ENCODE data around the gene ATRNL1. TPM values are rescaled to one million over a fixed set of nuclear protein-coding genes. Genes with fewer than 3 reads are reported as not detected.
"Not testable (repeated sequence)": the region's sequence is repeated elsewhere in the genome, so short reads cannot be mapped to it uniquely, and the experiment has no call there.

The ATRNL1 gene
- total RNA-seq, 4 donors from 2014 or later: 0.44 to 1.4 (median 1.1) TPM

DNA sequence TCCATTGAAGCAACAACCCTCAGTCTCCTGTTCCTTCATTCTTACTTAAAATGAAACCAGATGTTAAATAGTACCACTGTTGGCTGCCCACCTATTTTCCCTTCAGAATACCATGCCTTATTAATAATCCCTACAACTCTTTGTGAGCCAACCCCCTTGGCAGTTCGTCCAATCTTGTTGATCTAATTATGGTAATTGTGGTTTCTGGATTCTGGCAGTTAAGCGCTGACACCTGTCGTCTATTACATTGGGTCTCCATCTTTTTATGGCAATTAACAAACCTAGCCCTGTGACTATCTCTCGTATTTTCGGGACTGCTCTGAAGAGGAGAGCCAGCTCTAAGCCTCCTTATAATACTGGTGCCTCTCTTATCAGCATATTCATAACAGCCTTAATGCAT is 432.0 kb downstream of the ATRNL1 start:
- no peaks in the 10 kb centered on the region for H3K36me3 ChIP-seq
- 86% methylated on average over 5 of the region's 5 CpGs for WGBS
- peaks cover 13% of the 10 kb centered on the region for H3K9me3 ChIP-seq
- no peaks in the 10 kb centered on the region for H3K27me3 ChIP-seq
- no peak for DNase-seq (ENCODE audit: low spot score in 2 of 2)
- H3K4me1 ChIP-seq: no peaks in the 10 kb centered on the region
- no peak overlapping the region for H3K27ac ChIP-seq
- TF ChIP-seq POLR2AphosphoS5 (IDR thresholded peaks at IDR 0.05): no peak
- no peak overlapping the region for H3K4me3 ChIP-seq

DNA sequence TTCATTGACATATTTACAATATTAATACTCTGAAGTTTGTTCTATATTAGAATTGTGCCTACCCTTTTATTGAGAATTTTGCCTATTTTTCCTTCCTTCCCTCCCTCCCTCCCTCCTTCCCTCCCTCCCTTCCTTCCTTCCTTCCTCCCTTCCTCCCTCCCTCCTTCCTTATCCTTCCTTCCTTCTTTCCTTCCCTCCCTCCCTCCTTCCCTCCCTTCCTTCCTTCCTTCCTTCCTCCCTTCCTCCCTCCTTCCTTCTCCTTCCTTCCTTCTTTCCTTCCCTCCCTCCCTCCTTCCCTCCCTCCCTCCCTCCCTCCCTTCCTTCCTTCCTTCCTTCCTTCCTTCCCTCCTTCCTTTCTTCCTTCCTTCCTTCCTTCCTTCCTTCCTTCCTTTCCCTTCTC is 434.5 kb downstream of the ATRNL1 start:
- H3K4me3 ChIP-seq; H3K27ac ChIP-seq; DNase-seq (ENCODE audit: low spot score in 2 of 2); H3K4me1 ChIP-seq; H3K27me3 ChIP-seq; H3K36me3 ChIP-seq: not testable (repeated sequence)
- H3K9me3 ChIP-seq: peaks cover 12% of the 10 kb centered on the region

DNA sequence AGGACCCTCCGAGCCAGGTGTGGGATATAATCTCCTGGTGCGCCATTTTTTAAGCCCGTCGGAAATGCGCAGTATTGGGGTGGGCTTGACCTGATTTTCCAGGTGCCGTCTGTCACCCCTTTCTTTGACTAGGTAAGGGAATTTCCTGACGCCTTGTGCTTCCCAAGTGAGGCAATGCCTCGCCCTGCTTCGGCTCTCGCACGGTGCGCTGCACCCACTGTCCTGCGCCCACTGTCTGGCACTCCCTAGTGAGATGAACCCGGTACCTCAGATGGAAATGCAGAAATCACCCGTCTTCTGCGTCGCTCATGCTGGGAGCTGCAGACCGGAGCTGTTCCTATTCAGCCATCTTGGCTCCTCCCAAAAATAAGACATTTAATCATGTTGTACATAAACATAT is 443.2 kb downstream of the ATRNL1 start:
- WGBS: 96% methylated on average over 18 of the region's 18 CpGs
- not testable (repeated sequence) for DNase-seq (ENCODE audit: low spot score in 2 of 2); H3K27me3 ChIP-seq; H3K36me3 ChIP-seq; H3K4me3 ChIP-seq; H3K27ac ChIP-seq; H3K4me1 ChIP-seq; H3K9me3 ChIP-seq

DNA sequence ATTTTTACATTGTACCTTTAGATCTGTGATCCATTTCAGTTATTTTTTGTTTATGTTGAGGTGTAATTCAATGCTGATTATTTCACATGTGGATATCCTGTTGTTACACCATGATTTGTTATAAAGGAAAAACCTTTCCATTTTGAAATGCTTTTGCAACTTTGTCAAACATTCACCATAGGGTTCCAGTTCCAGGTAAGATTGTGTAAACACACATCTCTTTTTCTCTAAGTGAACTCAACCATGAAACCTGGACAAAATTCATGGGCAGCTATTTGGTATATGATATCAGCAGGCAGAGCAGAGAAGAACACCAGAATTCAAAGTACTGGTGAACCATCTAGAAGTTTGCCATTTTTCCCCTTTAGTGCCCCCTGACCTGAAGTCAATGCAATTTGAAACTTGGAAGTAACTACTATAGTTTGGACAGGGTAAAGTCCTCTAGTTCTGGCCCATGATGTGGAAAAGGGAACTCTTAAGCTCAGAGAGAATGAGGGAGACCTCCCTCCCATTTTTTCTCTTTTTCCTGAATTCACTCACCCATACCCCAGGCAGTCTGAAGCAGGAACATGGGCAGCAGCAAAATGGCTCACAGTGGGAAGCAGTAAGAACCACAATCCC is 446.1 kb downstream of the ATRNL1 start:
- no peak for DNase-seq (ENCODE audit: low spot score in 2 of 2)
- no peaks in the 10 kb centered on the region for H3K4me1 ChIP-seq
- no peaks in the 10 kb centered on the region for H3K9me3 ChIP-seq
- H3K27ac ChIP-seq: no peak overlapping the region
- no peaks in the 10 kb centered on the region for H3K27me3 ChIP-seq
- H3K36me3 ChIP-seq: no peaks in the 10 kb centered on the region
- H3K4me3 ChIP-seq: no peak overlapping the region
- TF ChIP-seq, protein P1, sequence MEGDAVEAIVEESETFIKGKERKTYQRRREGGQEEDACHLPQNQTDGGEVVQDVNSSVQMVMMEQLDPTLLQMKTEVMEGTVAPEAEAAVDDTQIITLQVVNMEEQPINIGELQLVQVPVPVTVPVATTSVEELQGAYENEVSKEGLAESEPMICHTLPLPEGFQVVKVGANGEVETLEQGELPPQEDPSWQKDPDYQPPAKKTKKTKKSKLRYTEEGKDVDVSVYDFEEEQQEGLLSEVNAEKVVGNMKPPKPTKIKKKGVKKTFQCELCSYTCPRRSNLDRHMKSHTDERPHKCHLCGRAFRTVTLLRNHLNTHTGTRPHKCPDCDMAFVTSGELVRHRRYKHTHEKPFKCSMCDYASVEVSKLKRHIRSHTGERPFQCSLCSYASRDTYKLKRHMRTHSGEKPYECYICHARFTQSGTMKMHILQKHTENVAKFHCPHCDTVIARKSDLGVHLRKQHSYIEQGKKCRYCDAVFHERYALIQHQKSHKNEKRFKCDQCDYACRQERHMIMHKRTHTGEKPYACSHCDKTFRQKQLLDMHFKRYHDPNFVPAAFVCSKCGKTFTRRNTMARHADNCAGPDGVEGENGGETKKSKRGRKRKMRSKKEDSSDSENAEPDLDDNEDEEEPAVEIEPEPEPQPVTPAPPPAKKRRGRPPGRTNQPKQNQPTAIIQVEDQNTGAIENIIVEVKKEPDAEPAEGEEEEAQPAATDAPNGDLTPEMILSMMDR (IDR thresholded peaks at IDR 0.05): no peak
- TF ChIP-seq EP300 (IDR thresholded peaks at IDR 0.05) (no peak), POLR2A (IDR thresholded peaks at IDR 0.05) (no peak), POLR2AphosphoS5 (IDR thresholded peaks at IDR 0.05) (no peak)

DNA sequence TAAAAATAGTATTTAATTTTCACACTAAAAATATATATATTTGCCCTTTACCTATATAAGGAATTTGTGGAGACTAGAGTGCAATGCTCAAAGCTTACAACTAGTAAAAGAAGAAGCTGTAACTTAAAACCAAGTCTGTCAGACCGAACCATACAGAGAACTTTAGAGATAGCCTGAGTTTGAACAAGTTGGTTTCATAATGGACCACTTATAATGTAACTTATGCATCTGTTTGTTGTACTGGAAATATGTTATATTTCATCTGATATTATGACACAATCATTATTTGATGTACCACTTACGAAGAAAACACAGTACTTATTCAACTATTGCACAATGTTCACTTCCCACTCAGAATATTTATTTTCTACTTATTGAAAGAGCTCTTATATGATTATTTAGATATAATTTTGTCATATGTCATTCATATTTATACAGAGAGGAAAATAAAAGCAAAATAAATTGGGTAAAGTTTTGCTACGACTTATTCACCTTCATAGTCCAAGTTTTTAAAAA is 462.8 kb downstream of the ATRNL1 start:
- 59% methylated on average over 3 of the region's 3 CpGs for WGBS
- H3K27me3 ChIP-seq: no peaks in the 10 kb centered on the region
- no peak overlapping the region for H3K4me3 ChIP-seq
- no peaks in the 10 kb centered on the region for H3K36me3 ChIP-seq
- TF ChIP-seq, protein P1 (IDR thresholded peaks at IDR 0.05): no peak
- no peak for TF ChIP-seq EP300 (IDR thresholded peaks at IDR 0.05)
- no peak for TF ChIP-seq POLR2AphosphoS5 (IDR thresholded peaks at IDR 0.05)
- TF ChIP-seq POLR2A (IDR thresholded peaks at IDR 0.05): no peak
- H3K4me1 ChIP-seq: no peaks in the 10 kb centered on the region
- H3K9me3 ChIP-seq: no peaks in the 10 kb centered on the region
- no peak overlapping the region for H3K27ac ChIP-seq
- DNase-seq (ENCODE audit: low spot score in 2 of 2): no peak

DNA sequence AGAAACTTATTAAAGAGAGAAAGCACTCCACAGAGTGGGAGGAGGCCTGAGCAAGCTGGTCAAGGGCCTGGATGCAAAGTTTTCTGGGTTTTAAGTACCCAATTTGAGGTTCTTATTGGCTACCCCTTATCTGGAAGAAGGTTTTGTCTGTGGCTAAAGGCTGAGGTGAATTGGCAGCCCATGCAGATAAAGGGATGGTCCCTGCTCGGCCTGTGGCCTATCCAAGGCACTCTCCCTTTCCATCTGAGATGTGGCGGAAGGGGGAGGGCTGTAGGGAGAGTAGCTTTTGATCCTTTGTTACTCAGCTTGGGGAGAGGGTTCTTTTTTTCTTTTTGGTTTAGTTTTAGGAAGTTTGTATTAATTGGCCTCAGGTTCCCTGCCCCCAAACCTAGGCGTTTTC is 465.1 kb downstream of the ATRNL1 start:
- TF ChIP-seq EP300 (IDR thresholded peaks at IDR 0.05): no peak
- Histone ChIP-seq H3K27me3 (no peaks in the 10 kb centered on the region), H3K4me1 (no peaks in the 10 kb centered on the region), H3K4me3 (no peak overlapping the region), H3K9me3 (no peaks in the 10 kb centered on the region), H3K36me3 (no peaks in the 10 kb centered on the region), H3K27ac (no peak overlapping the region)
- 52% methylated on average over 3 of the region's 3 CpGs for WGBS
- no peak for DNase-seq (ENCODE audit: low spot score in 2 of 2)

DNA sequence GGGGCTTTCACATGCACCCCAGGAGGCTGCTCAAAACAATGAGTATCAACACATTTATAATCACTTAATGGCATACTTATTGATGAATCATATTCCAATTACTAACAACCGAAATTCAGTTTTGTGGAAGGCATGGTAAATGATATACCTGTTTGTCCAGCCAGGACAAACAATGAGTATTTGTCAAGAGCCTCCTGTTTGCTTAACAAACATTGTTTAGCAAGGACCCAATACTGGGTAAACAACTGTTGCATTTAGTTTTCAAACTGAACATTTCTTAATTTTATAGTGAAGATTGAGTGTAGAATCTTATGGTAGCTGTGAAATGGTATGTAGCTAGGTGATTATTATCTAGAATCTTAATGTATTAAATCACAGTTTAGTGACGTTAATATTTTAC is 473.7 kb downstream of the ATRNL1 start:
- 64% methylated on average over 2 of the region's 2 CpGs for WGBS

More for the DNA sequence above, 473.7 kb downstream of the ATRNL1 start:
- no peak for TF ChIP-seq POLR2A (IDR thresholded peaks at IDR 0.05)
- no peak for TF ChIP-seq POLR2AphosphoS5 (IDR thresholded peaks at IDR 0.05)
- TF ChIP-seq, protein P1 (IDR thresholded peaks at IDR 0.05): no peak
- no peak for TF ChIP-seq EP300 (IDR thresholded peaks at IDR 0.05)
- Histone ChIP-seq H3K9me3 (no peaks in the 10 kb centered on the region), H3K27me3 (no peaks in the 10 kb centered on the region), H3K4me1 (no peaks in the 10 kb centered on the region), H3K27ac (no peak overlapping the region), H3K4me3 (no peak overlapping the region), H3K36me3 (no peaks in the 10 kb centered on the region)
- DNase-seq (ENCODE audit: low spot score in 2 of 2): no peak

All from suprapubic skin (tissue), 4 donors.